HG02759 (cell line): ENCODE data around the gene RPS6KA2.
A peak's percentile ranks its signal among the peaks of the same experiment; 100 is the strongest.

Experiments
- ATAC-seq: cut with Tn5 transposase; IDR thresholded peaks from one replicate; pipeline ENCODE4 v1.9.1; 2021; ENCODE audit warnings: mild to moderate bottlenecking, moderate library complexity; ENCODE audit not compliant: unreplicated experiment

The RPS6KA2 gene

GRCh38 chr6:166473886-166474571, 153.0 kb downstream of the RPS6KA2 start:
- ATAC-seq = no peak

- no peak for ATAC-seq
Observed at GRCh38 chr6:166472636-166473035, 154.4 kb downstream of the RPS6KA2 start.

- no peak for ATAC-seq
Observed at GRCh38 chr6:166471797-166472260, 155.2 kb downstream of the RPS6KA2 start.

GRCh38 chr6:166470863-166471410, 156.1 kb downstream of the RPS6KA2 start:
- no peak for ATAC-seq

GRCh38 chr6:166470029-166470862, 156.8 kb downstream of the RPS6KA2 start:
- ATAC-seq = no peak

- no peak for ATAC-seq
Observed at GRCh38 chr6:166469426-166469961, 157.6 kb downstream of the RPS6KA2 start.

GRCh38 chr6:166467436-166468000, 159.5 kb downstream of the RPS6KA2 start:
- ATAC-seq = no peak

- no peak for ATAC-seq
Observed at GRCh38 chr6:166466178-166467122, 160.6 kb downstream of the RPS6KA2 start.

- no peak for ATAC-seq
Observed at GRCh38 chr6:166465671-166466087, 161.4 kb downstream of the RPS6KA2 start.

- ATAC-seq = no peak
Observed at GRCh38 chr6:166465003-166465399, 162.1 kb downstream of the RPS6KA2 start.

GRCh38 chr6:166464068-166465002, 162.7 kb downstream of the RPS6KA2 start:
- ATAC-seq = peak; percentile 41

GRCh38 chr6:166463359-166464067, 163.5 kb downstream of the RPS6KA2 start:
- ATAC-seq = no peak

- no peak for ATAC-seq
Observed at GRCh38 chr6:166462461-166463135, 164.5 kb downstream of the RPS6KA2 start.

- ATAC-seq = no peak
Observed at GRCh38 chr6:166461821-166462460, 165.1 kb downstream of the RPS6KA2 start.

GRCh38 chr6:166460473-166461437, 166.3 kb downstream of the RPS6KA2 start:
- ATAC-seq = no peak

- ATAC-seq = no peak
Observed at GRCh38 chr6:166459906-166460305, 167.1 kb downstream of the RPS6KA2 start.
